ENCODE results near the gene CR1L.

DNA sequence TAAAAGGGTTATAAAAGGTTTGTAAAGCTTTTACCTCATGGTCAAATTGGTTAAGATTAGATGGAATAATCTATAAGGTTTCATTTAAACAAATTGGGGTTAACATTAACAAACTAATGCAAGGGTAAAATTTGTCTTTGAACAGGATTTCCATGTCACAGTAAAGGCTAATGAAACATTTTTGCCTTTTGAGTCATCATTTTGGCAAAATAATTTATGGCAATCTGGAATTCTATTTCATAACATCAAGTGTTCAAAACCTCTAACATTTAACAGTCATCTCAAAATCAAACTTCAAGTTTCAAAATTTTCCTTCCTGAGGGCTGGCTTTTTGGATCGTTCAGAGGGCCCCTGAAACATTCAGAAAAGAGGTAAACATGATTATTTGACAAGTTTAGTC lies 100.4 kb downstream of the CR1L start:
- no peak for TF ChIP-seq POLR2A (IDR thresholded peaks at IDR 0.05)
- TF ChIP-seq CTCF (IDR thresholded peaks at IDR 0.05 in 4 of 5, conservative IDR thresholded peaks at IDR 0.05 in 1 of 5), result no peak

All from gastrocnemius medialis (tissue), 4 donors.